ENCODE measurements around the gene ADAMTS18.

ADAMTS18 gene

GRCh38 chr16:77330332-77331042 lies 104.3 kb downstream of the ADAMTS18 start:
- no peak for DNase-seq

- DNase-seq = no peak
Measured at GRCh38 chr16:77328768-77329167, 106.1 kb downstream of the ADAMTS18 start.

GRCh38 chr16:77328274-77328673 lies 106.6 kb downstream of the ADAMTS18 start:
- no peak for DNase-seq

GRCh38 chr16:77327717-77328116 lies 107.1 kb downstream of the ADAMTS18 start:
- DNase-seq = no peak

GRCh38 chr16:77324729-77325128 lies 110.1 kb downstream of the ADAMTS18 start:
- no peak for DNase-seq

GRCh38 chr16:77323695-77324094 lies 111.1 kb downstream of the ADAMTS18 start:
- no peak for DNase-seq

- DNase-seq = no peak
Measured at GRCh38 chr16:77322757-77323156, 112.1 kb downstream of the ADAMTS18 start.

GRCh38 chr16:77317059-77317458 lies 117.8 kb downstream of the ADAMTS18 start:
- DNase-seq = no peak

- DNase-seq = no peak
Measured at GRCh38 chr16:77310877-77311276, 124.0 kb downstream of the ADAMTS18 start.

- DNase-seq = no peak
Measured at GRCh38 chr16:77308163-77308561, 126.7 kb downstream of the ADAMTS18 start.

GRCh38 chr16:77307426-77308162 lies 127.2 kb downstream of the ADAMTS18 start:
- no peak for DNase-seq

- DNase-seq = no peak
Measured at GRCh38 chr16:77306075-77306474, 128.8 kb downstream of the ADAMTS18 start.

GRCh38 chr16:77304877-77305276 lies 130.0 kb downstream of the ADAMTS18 start:
- no peak for DNase-seq

GRCh38 chr16:77304134-77304533 lies 130.7 kb downstream of the ADAMTS18 start:
- no peak for DNase-seq

- DNase-seq = no peak
Measured at GRCh38 chr16:77302674-77303073, 132.2 kb downstream of the ADAMTS18 start.

- DNase-seq = no peak
Measured at GRCh38 chr16:77302249-77302648, 132.6 kb downstream of the ADAMTS18 start.

GRCh38 chr16:77300256-77300655 lies 134.6 kb downstream of the ADAMTS18 start:
- DNase-seq = no peak

- no peak for DNase-seq
Measured at GRCh38 chr16:77299395-77299794, 135.4 kb downstream of the ADAMTS18 start.

GRCh38 chr16:77298418-77299360 lies 136.1 kb downstream of the ADAMTS18 start:
- no peak for DNase-seq

- DNase-seq = no peak
Measured at GRCh38 chr16:77297996-77298395, 136.8 kb downstream of the ADAMTS18 start.

GRCh38 chr16:77295896-77296295 lies 138.9 kb downstream of the ADAMTS18 start:
- DNase-seq = no peak

Measured in amygdala (tissue), 56 donors.